HepG2 (cell line): ENCODE data around the gene WHAMM. TPM values are rescaled to one million over a fixed set of nuclear protein-coding genes. Genes with fewer than 3 reads are reported as not detected.

Experiments
- ATF1 ChIP-seq: IDR thresholded peaks from 2 replicates; pipeline ENCODE4 v1.6.1; 2016; ENCODE audit warnings: mild to moderate bottlenecking, control low read depth
- CEBPG ChIP-seq: IDR thresholded peaks from 2 replicates; pipeline ENCODE4 v1.6.1; 2016
- E2F1 ChIP-seq: sonication (generic); formaldehyde crosslinking; IDR thresholded peaks from 2 replicates; pipeline ENCODE4 v1.5.0; 2020; ENCODE audit warnings: missing genetic modification reagents
- KIAA2018 ChIP-seq: sonication (generic); formaldehyde crosslinking; IDR thresholded peaks from 2 replicates; pipeline ENCODE4 v1.5.0; 2020; ENCODE audit warnings: mild to moderate bottlenecking, missing genetic modification reagents, borderline replicate concordance
- ZNF276 ChIP-seq: sonication (generic); formaldehyde crosslinking; IDR thresholded peaks from 2 replicates; pipeline ENCODE4 v1.4.0; 2020; ENCODE audit warnings: mild to moderate bottlenecking, low read depth, missing genetic modification reagents
- ZNF556 ChIP-seq: sonication (generic); formaldehyde crosslinking; IDR thresholded peaks from 2 replicates; pipeline ENCODE4 v1.4.0; 2020; ENCODE audit warnings: mild to moderate bottlenecking, missing genetic modification reagents, borderline replicate concordance
- ZNF879 ChIP-seq: sonication (generic); formaldehyde crosslinking; IDR thresholded peaks from 2 replicates; pipeline ENCODE4 v1.8.1; 2023; ENCODE audit warnings: missing genetic modification reagents
- polyA plus RNA-seq, 8 experiments: library from polyadenylated mRNA; depleted of rRNA in 3 of 8; stranded (reverse) in 7 of 8; unstranded in 1 of 8; fragments of >200 nt; fragmentation: Illumina TruSeq in 4 of 8; extraction: Trizol in 4 of 8; gene quantifications; 2 replicates each; pipeline versions ENCODE4 v1.2.1 to v1.2.3, GENCODE V29; 2011 to 2016; ENCODE audit warnings: low read depth in 4 of 8, missing spikeins in 1 of 8, mixed read lengths in 1 of 8; ENCODE audit not compliant: insufficient read depth in 1 of 8
- total RNA-seq, 5 experiments: library from RNA; depleted of rRNA; stranded (reverse); fragments of >200 nt; fragmentation: Illumina TruSeq; extraction: Trizol; gene quantifications; 2 replicates each; pipeline ENCODE4 v1.2.3, GENCODE V29; 2016; ENCODE audit warnings: low read depth in 1 of 5

Gene WHAMM
- total and polyA plus RNA-seq, 2 of the 13 experiments (the other 11 are each of a cell fraction or from before 2014, with no cell fraction given): 2.9 to 3.0 TPM

- no peak for TF ChIP-seq KIAA2018 (CRISPR knock-in tag)
- no peak for TF ChIP-seq CEBPG (CRISPR knock-in tag)
- no peak for TF ChIP-seq ZNF276 (CRISPR knock-in tag)
- TF ChIP-seq ZNF556 (CRISPR knock-in tag): no peak
- no peak for TF ChIP-seq ZNF879 (CRISPR knock-in tag)
- TF ChIP-seq E2F1: no peak
- no peak for TF ChIP-seq ATF1 (CRISPR knock-in tag)
Observed at GRCh38 chr15:82802497-82802896, 6.9 kb upstream of the WHAMM start (continued).
